Measurements from ENCODE around the gene ADH1B.
"Not testable (repeated sequence)": the region's sequence is repeated elsewhere in the genome, so short reads cannot be mapped to it uniquely, and the experiment has no call there.

ADH1B gene

GRCh38 chr4:99323756-99324155, 2.6 kb upstream of the ADH1B start:
- no peak for DNase-seq

GRCh38 chr4:99317811-99318210, 3.4 kb downstream of the ADH1B start:
- DNase-seq: not testable (repeated sequence)

- no peak for DNase-seq
Measured at GRCh38 chr4:99317354-99317753, 3.8 kb downstream of the ADH1B start.

- no peak for DNase-seq
Measured at GRCh38 chr4:99315839-99316238, 5.4 kb downstream of the ADH1B start.

DNA sequence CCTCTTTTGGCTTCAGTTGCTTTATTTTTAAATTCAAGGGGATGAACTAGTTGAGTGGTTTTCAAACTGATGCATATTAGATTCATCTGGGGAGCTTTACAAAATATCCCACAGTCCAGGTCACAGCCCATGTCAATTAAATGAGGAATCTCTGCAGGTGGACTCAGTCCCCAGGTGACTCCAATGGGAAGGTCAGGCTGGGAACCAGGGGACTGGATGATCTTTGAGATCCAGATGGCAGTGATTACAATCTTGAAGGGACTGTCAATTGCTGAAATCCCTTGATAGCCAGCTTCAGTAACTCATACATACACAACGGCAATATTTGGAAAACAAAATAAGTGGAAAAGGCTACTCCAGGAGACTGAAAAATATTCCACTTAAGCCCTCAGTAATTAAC, 7.0 kb downstream of the ADH1B start:
- DNase-seq: no peak

- no peak for DNase-seq
Measured at GRCh38 chr4:99310389-99310788, 10.8 kb downstream of the ADH1B start.

- no peak for DNase-seq
Measured at GRCh38 chr4:99305638-99306400, 15.4 kb downstream of the ADH1B start.

DNA sequence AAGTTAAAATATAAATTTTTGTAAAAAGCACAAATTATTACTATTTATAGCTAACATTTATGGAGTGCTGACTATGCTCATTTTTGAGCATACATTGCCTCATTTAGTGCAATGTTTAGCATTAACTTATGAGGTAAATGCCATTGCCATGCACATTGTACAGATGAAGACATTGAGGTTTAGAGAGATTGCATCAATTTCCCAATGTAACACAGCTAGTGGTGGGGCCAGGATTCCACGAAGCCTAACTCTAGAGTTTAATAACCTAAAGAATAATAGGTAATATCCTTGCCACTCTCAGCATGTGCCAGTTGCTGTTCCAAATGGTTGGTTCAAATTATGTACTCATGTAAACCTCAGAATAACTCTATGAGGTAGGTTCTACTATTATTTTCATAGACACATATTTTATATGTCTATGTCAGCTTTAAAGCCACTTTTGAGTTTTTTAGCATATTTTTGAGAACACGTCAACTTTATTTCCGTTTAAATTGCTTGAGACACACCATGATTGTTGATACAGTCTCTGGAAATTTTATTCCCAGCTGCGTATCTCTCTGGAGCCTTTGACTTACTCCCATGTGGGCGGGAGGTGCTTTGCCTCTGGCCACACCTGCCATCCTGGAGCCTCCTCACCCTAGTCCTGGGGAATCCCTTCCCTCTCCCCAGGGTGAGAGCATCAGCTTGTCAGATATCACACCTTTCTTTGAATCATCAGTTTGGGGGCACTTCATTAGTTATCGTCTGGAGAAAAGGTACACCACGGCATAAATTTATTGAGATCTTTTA, 19.6 kb downstream of the ADH1B start:
- DNase-seq: no peak

DNA sequence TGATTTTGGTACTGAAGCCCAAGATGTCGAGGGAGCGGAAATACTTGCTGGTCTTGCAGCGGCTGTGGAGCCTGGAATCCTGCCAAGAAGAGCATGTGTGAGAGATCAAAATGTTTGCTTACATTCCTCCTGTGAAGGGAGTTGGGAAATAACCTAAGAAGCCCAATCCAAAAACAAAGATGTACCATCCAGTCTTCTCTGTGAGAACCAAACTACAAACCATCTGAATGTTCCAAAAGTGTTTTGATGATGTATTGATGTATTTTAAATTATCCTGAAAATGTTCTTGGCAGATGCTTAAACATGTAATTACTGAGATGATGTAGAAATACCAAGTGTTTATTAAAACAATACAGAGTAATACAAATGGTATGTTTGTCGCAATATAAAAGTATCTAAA, 20.3 kb downstream of the ADH1B start:
- no peak for DNase-seq

GRCh38 chr4:99293357-99293756, 27.8 kb downstream of the ADH1B start:
- no peak for DNase-seq

GRCh38 chr4:99290848-99291786, 30.1 kb downstream of the ADH1B start, which contains the start of gene ADH1A:
Gene ADH1A (minus strand): TSS chr4:99290985. CDS start chr4:99290914, 71 bp downstream.
- no peak for DNase-seq

- no peak for DNase-seq
Measured at GRCh38 chr4:99285387-99285786, 35.8 kb downstream of the ADH1B start.

DNA sequence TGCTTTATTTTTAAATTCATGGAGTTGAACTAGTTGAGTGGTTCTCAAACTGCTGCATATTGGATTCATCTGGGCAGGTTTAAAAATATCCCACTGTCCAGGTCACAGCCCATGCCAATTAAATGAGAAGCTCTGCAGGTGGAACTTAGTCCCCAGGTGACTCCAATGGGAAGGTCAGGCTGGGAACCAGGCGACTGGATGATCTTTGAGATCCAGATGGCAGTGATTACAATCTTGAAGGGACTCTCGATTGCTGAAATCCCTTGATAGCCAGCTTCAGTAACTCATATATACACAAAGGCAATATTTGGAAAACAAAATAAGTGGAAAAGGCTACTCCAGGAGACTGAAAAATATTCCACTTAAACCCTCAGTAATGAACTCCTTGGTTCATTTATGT, 38.5 kb downstream of the ADH1B start:
- DNase-seq: no peak

DNA sequence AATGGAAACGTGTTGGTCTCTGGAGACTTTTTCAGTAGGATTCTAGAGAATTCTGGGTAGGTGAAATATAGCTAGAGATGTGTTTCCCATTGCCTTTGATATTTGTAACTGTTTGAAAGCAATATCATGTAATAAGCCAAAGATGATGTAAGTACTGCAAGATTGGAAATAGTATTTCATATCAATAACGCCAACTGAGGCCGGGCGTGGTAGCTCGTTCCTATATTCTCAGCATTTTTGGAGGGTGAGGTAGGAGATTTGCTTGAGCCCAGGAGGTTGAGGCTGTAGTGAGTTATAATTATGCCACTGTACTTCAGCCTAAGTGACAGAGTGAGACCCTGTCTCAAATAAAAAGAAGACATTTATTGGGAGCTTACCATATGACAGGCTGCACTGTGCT, 39.9 kb downstream of the ADH1B start:
- no peak for DNase-seq

DNA sequence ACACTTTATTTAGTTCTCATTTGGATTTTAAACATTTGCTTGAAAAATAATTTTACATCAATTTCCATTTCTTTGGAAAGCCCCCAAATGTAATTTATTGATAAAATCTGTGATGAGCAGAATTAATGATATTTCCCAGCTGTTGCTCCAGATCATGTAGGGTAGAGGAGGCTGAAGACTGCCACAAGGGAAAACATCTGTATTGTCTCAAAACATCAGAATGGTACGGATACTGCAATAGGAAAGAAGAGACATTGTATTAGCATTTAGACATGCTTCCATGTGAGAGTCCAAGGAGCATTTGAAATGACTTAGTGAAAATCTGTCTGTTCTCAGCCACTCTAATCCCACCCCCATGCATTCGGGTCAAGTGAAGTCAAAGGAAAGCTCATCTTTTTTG, 44.8 kb downstream of the ADH1B start:
- DNase-seq: no peak

GRCh38 chr4:99275885-99276284, 45.3 kb downstream of the ADH1B start:
- DNase-seq: no peak

DNA sequence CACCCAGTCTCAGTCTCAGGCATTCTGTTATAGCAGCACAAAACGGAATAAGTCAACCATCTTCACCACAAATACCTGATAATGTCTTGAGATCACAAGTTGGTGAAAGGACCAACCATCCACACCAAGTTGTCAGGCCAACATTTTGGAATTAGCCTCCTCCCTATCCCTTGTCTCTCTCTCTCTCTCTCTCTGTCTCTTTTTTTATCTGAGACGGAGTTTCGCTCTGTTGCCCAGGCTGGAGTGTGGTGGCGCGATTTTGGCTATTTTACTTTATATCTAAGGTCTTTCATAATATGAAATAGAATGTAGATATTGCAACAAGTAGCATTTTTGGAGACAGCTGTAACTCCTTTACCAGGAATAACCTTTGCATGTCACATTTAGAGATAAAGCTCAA, 46.2 kb downstream of the ADH1B start:
- no peak for DNase-seq

- no peak for DNase-seq
Measured at GRCh38 chr4:99273704-99274103, 47.5 kb downstream of the ADH1B start.

DNA sequence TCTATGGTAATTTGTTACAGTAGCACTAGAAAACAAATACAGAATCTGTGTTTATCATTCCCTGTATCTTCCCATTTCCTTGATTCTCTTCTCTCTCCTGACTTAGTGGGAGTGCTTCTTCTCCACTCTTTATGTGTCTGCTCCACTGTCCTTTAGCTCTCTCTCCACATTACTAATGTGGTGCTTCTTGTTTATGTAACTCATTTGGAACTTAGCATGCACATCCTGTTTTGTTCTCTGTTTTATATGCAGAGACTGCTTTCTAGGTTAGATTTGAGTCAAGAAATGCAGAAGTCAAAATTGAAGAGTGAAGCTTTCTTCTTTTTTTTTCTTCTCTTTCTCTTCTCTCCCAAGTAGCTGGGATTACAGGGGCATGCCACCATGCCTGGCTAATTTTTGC, 56.3 kb downstream of the ADH1B start:
- no peak for DNase-seq

Measured in effector CD8-positive, alpha-beta T cell (primary cell).